Psoas muscle (tissue), 8 donors: ENCODE results near the gene AKT2. TPM values are rescaled to one million over a fixed set of nuclear protein-coding genes. Genes with fewer than 3 reads are reported as not detected.

Experiments
- ATAC-seq, 4 donors: fragments of 200-7000 bp; cut with Tn5 transposase; one replicate each; pipeline ENCODE4 v1.9.1; 2020; ENCODE audit warnings: moderate library complexity in 3 of 4, mild to moderate bottlenecking in 2 of 4
- DNase-seq, 2 donors: peaks; one replicate each; pipeline ENCODE4 v3.0.0-alpha.2; 2020
- H3K27ac ChIP-seq: fragments of 200-600 bp; one replicate; pipeline ENCODE4 v1.8.0; 2022
- H3K27me3 ChIP-seq, 3 donors: fragments of 200-600 bp in 1 of 3; one replicate each; pipeline versions ENCODE4 v1.6.1 to v1.8.0; 2013 to 2022; ENCODE audit warnings: low read length in 2 of 3, mild to moderate bottlenecking in 2 of 3, moderate library complexity in 1 of 3; ENCODE audit not compliant: insufficient read depth in 3 of 3
- H3K36me3 ChIP-seq, 2 donors: fragments of 200-600 bp in 1 of 2; one replicate each; pipeline versions ENCODE4 v1.6.1 to v1.8.0; 2013 to 2022; ENCODE audit warnings: low read depth in 1 of 2, mild to moderate bottlenecking in 1 of 2, moderate library complexity in 1 of 2; ENCODE audit not compliant: insufficient read depth in 1 of 2
- H3K4me1 ChIP-seq: fragments of 200-600 bp; one replicate; pipeline ENCODE4 v1.8.0; 2022
- H3K4me3 ChIP-seq: fragments of 200-600 bp; one replicate; pipeline ENCODE4 v1.8.0; 2022; ENCODE audit warnings: mild to moderate bottlenecking
- H3K9me3 ChIP-seq: fragments of 200-600 bp; one replicate; pipeline ENCODE4 v1.8.0; 2022
- WGBS, 3 donors: extraction: QIAGEN DNeasy Blood & Tissue Kit; methylation state at CpG; one replicate each; pipeline versions ENCODE4 v1.1.6 to v1.1.7; 2013; 5-methylcytosine and 5-hydroxymethylcytosine counted together
- intact Hi-C, 2 donors: fragments of 100-400 bp; cut with DNase I; formaldehyde crosslinking; loops; one replicate each; pipeline versions ENCODE4 v1.11.0 to v1.14.2; 2022
- polyA plus RNA-seq, 3 donors: library from polyadenylated mRNA; stranded (reverse); fragments of 200-250 nt; gene quantifications; one replicate each; pipeline ENCODE4 v1.2.3, GENCODE V29; 2013
- total RNA-seq, 4 donors: library from RNA; stranded (reverse); fragmentation: NEBNext Ultra II Directional in 2 of 4; extraction: Animal tissue kit (Norgen Biotek cat#: 25700) in 2 of 4; gene quantifications; one replicate each; pipeline versions ENCODE4 v1.2.1 to v1.2.4, GENCODE V29; 2021 to 2023
- TF ChIP-seq, protein P1 (sequence below): fragments of 200-600 bp; IDR thresholded peaks from one replicate; pipeline ENCODE4 v1.8.0; 2022; ENCODE audit warnings: antibody characterized with exemption
- donor health status: healthy with polysubstance abuse.
- donor health status: DM: no; HTN: no; CAD: no; lungs with moderate emphysema.
- donor health status: Bipolar disorder and iron deficiency.
- donor health status: healthy.
- donor health status: DM: yes; HTN: yes; CAD: no.
- donor health status: DM: no; HTN: no; CAD: no.
- donor health status: DM: no; HTN: no; CAD: no.
- donor health status: DM: yes; HTN: yes; CAD: no.

AKT2 gene
- total and polyA plus RNA-seq, 7 donors = 81.8 to 194 (median 139) TPM

GRCh38 chr19:40262422-40262821, 22.7 kb downstream of the AKT2 start:
- ATAC-seq = no peak
- TF ChIP-seq, protein P1, sequence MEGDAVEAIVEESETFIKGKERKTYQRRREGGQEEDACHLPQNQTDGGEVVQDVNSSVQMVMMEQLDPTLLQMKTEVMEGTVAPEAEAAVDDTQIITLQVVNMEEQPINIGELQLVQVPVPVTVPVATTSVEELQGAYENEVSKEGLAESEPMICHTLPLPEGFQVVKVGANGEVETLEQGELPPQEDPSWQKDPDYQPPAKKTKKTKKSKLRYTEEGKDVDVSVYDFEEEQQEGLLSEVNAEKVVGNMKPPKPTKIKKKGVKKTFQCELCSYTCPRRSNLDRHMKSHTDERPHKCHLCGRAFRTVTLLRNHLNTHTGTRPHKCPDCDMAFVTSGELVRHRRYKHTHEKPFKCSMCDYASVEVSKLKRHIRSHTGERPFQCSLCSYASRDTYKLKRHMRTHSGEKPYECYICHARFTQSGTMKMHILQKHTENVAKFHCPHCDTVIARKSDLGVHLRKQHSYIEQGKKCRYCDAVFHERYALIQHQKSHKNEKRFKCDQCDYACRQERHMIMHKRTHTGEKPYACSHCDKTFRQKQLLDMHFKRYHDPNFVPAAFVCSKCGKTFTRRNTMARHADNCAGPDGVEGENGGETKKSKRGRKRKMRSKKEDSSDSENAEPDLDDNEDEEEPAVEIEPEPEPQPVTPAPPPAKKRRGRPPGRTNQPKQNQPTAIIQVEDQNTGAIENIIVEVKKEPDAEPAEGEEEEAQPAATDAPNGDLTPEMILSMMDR = no peak
- intact Hi-C loops = no loop called here
- Histone ChIP-seq H3K4me1 (peaks cover 54% of the 10 kb centered on the region), H3K9me3 (no peaks in the 10 kb centered on the region), H3K27me3 (no peaks in the 10 kb centered on the region), H3K4me3 (no peak overlapping the region), H3K36me3 (peaks cover 0 to 17% of the 10 kb centered on the region in 2 donors), H3K27ac (peak overlapping the region; percentile 43)
- no peak for DNase-seq
- 79 to 83% (median 81%) methylated on average over 3 of the region's 3 CpGs for WGBS, 3 donors

DNA sequence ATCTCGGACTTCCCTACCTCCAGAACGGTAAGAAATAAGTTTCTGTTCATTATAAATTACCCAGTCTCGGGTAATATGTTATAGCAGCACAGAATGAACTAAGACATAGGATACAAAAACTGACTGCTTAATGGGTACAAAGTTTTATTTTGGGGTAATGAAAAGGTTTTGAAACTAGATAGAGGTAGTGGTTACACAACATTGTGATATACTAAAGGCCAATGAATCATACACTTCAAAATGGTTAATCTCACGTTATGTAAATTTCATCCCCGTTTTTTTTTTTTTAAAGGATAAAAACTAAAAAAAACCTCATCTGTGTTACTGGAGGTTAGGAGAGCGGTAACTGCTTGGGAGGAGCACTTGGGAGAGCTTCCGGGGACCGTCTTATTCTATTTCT, 23.5 kb downstream of the AKT2 start:
- ATAC-seq = no peak
- peaks cover 48% of the 10 kb centered on the region for H3K4me1 ChIP-seq
- H3K9me3 ChIP-seq = no peaks in the 10 kb centered on the region
- H3K27me3 ChIP-seq = no peaks in the 10 kb centered on the region
- 77 to 85% (median 79%) methylated on average over 8 of the region's 8 CpGs for WGBS, 3 donors
- DNase-seq = no peak
- peak overlapping the region; percentile 43 for H3K27ac ChIP-seq
- intact Hi-C loops = no loop called here
- TF ChIP-seq, protein P1 = no peak
- H3K4me3 ChIP-seq = no peak overlapping the region
- peaks cover 0 to 19% of the 10 kb centered on the region in 2 donors for H3K36me3 ChIP-seq

DNA sequence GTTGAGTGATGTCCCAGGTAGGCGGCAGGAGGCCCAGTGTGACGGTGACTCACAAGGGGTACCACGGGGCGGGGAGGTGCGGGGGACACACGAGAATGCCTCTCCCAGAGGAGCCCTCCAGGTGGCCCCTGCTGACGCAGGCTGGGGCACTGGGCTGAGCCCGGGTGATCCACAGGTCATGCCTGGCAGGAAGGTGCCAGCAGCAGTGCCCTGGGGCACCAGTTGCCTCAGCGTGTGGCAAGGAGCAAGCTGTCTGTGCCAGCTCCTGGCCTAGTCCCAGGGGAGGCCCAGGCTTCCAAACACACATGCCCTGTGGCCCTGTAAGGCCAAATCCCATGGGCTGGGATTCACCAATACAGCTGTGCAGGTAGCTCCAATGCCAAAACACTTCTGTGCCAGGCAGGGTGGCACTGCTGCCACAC, 28.0 kb downstream of the AKT2 start:
- no peak overlapping the region for H3K4me3 ChIP-seq
- TF ChIP-seq, protein P1 = no peak
- peaks cover 38% of the 10 kb centered on the region for H3K4me1 ChIP-seq
- WGBS, 3 donors = 21 to 65% (median 36%) methylated on average over 8 to 9 of the region's 9 CpGs
- H3K27ac ChIP-seq = peak overlapping the region; percentile 80
- DNase-seq = peak; percentile 80 to 93
- intact Hi-C loops = no loop called here
- peaks cover 0 to 45% of the 10 kb centered on the region in 2 donors for H3K36me3 ChIP-seq
- ATAC-seq = peak; percentile 93 to 98 (median 96)
- no peaks in the 10 kb centered on the region for H3K9me3 ChIP-seq
- H3K27me3 ChIP-seq = no peaks in the 10 kb centered on the region

GRCh38 chr19:40256512-40256911, 28.6 kb downstream of the AKT2 start:
- intact Hi-C loops = no loop called here
- DNase-seq = no peak
- Histone ChIP-seq H3K9me3 (no peaks in the 10 kb centered on the region), H3K36me3 (peaks cover 0 to 49% of the 10 kb centered on the region in 2 donors), H3K27me3 (no peaks in the 10 kb centered on the region), H3K4me1 (peaks cover 40% of the 10 kb centered on the region), H3K27ac (peak overlapping the region; percentile 80), H3K4me3 (no peak overlapping the region)
- TF ChIP-seq, protein P1 = no peak
- 68 to 91% (median 72%) methylated on average over 8 of the region's 8 CpGs for WGBS, 3 donors
- ATAC-seq = peak; percentile 18 to 35 (median 26)

GRCh38 chr19:40255619-40256166, 29.5 kb downstream of the AKT2 start:
- H3K36me3 ChIP-seq = peaks cover 0 to 51% of the 10 kb centered on the region in 2 donors
- no peak overlapping the region for H3K4me3 ChIP-seq
- no peaks in the 10 kb centered on the region for H3K27me3 ChIP-seq
- intact Hi-C loops = no loop called here
- peaks cover 37% of the 10 kb centered on the region for H3K4me1 ChIP-seq
- DNase-seq = no peak
- H3K9me3 ChIP-seq = no peaks in the 10 kb centered on the region
- WGBS, 3 donors = 83 to 89% (median 86%) methylated on average over 3 of the region's 3 CpGs
- TF ChIP-seq, protein P1 = no peak
- peak overlapping the region; percentile 80 for H3K27ac ChIP-seq
- no peak for ATAC-seq
